HepG2 (cell line): Measurements from ENCODE around the gene GDAP2. TPM values are rescaled to one million over a fixed set of nuclear protein-coding genes. Genes with fewer than 3 reads are reported as not detected.

Experiments
- ATAC-seq: fragments of 200-7000 bp; cut with Tn5 transposase; 3 replicates; pipeline ENCODE4 v1.9.1; 2020; ENCODE audit warnings: mild to moderate bottlenecking, moderate library complexity
- BruUV-seq: library from RNA; stranded (reverse); fragments of 400-500 nt; replicated peaks from 2 replicates; lab custom pipeline; 2021; lab: Mats Ljungman, UMichigan
- CTCF ChIA-PET: fragments of 300-600 bp; formaldehyde crosslinking; extraction: SDS; loops from one replicate; lab custom pipeline; 2021; ENCODE audit warnings: low total read pairs, inconsistent platforms, low intra/inter-chr PET ratio; lab: Yijun Ruan, JAX
- POLR2A ChIA-PET: fragments of 350-600 bp; sonication (Branson Sonifier 250); formaldehyde crosslinking; loops from one replicate; lab custom pipeline; 2020; ENCODE audit warnings: antibody characterized with exemption, inconsistent platforms; lab: Yijun Ruan, JAX
- DNase-seq: peaks from one replicate; pipeline ENCODE4 v3.0.0-alpha.2; 2015; ENCODE audit warnings: low spot score
- FAIRE-seq: peaks from 3 replicates; lab custom pipeline; 2011; peaks lifted over from hg19 to GRCh38; lab: Jason Lieb, UNC
- H2AFZ ChIP-seq: one replicate; pipeline ENCODE4 v1.6.1; 2011; ENCODE audit warnings: low read length, inconsistent platforms
- H3K27ac ChIP-seq: fragments of 300-600 bp; 3 replicates; pipeline ENCODE4 v1.8.0; 2011; ENCODE audit warnings: mixed run types, mild to moderate bottlenecking, mixed read lengths, low read length, inconsistent platforms; ENCODE audit not compliant: insufficient read depth; ENCODE audit errors: extremely low read length
- H3K27me3 ChIP-seq, 2 experiments: fragments of 200-600 bp in 1 of 2; 2 replicates in 1 of 2; 3 replicates in 1 of 2; pipeline versions ENCODE4 v1.6.0 to v1.8.0; 2011; ENCODE audit warnings: low read length in 2 of 2, mild to moderate bottlenecking in 2 of 2, moderate library complexity in 2 of 2, inconsistent platforms in 1 of 2; ENCODE audit not compliant: insufficient read depth in 2 of 2, control insufficient read depth in 1 of 2
- H3K36me3 ChIP-seq, 2 experiments: fragments of 200-600 bp in 1 of 2; replicated peaks in 1 of 2; 2 replicates in 1 of 2; 3 replicates in 1 of 2; pipeline versions ENCODE4 v1.5.1 to v1.8.0; 2011; ENCODE audit warnings: low read length in 2 of 2, inconsistent platforms in 1 of 2; ENCODE audit not compliant: insufficient read depth in 2 of 2, control insufficient read depth in 1 of 2
- H3K4me1 ChIP-seq: 2 replicates; pipeline ENCODE4 v1.5.1; 2012; ENCODE audit warnings: low read length, inconsistent platforms; ENCODE audit not compliant: insufficient read depth
- H3K4me2 ChIP-seq: 2 replicates; pipeline ENCODE4 v1.6.0; 2011; ENCODE audit warnings: low read depth, low read length, inconsistent platforms
- H3K4me3 ChIP-seq, 3 experiments: fragments of 200-600 bp in 1 of 3; sonication (generic), shearing (Covaris generic) in 1 of 3; replicated peaks in 1 of 3; 2 replicates each; pipeline ENCODE4 v1.5.1; 2011 to 2016; ENCODE audit warnings: low read length in 3 of 3, inconsistent platforms in 2 of 3, low read depth in 2 of 3, mild to moderate bottlenecking in 2 of 3, control low read depth in 1 of 3, mixed read lengths in 1 of 3; ENCODE audit not compliant: insufficient read depth in 1 of 3
- H3K79me2 ChIP-seq: one replicate; pipeline ENCODE4 v1.6.1; 2011; ENCODE audit warnings: low read length, inconsistent platforms; ENCODE audit not compliant: insufficient read depth
- H3K9ac ChIP-seq: 2 replicates; pipeline ENCODE4 v1.6.0; 2011; ENCODE audit warnings: mild to moderate bottlenecking, low read depth, low read length, inconsistent platforms; ENCODE audit not compliant: insufficient read depth
- H3K9me3 ChIP-seq: 2 replicates; pipeline ENCODE4 v1.5.1; 2012; ENCODE audit warnings: mild to moderate bottlenecking, low read length
- H4K20me1 ChIP-seq: 2 replicates; pipeline ENCODE4 v1.6.0; 2011; ENCODE audit warnings: inconsistent platforms, mild to moderate bottlenecking, low read length, moderate library complexity; ENCODE audit not compliant: insufficient read depth
- HOMEZ ChIP-seq: IDR thresholded peaks from 2 replicates; pipeline ENCODE4 v1.6.1; 2016; ENCODE audit warnings: low read depth
- PRDM15 ChIP-seq: sonication (generic); formaldehyde crosslinking; IDR thresholded peaks from 2 replicates; pipeline ENCODE4 v1.4.0; 2020; ENCODE audit warnings: missing genetic modification reagents
- SP140L ChIP-seq: sonication (generic); formaldehyde crosslinking; IDR thresholded peaks from 2 replicates; pipeline ENCODE4 v1.4.0; 2020; ENCODE audit warnings: missing genetic modification reagents, borderline replicate concordance
- ZGPAT ChIP-seq: IDR thresholded peaks from 2 replicates; pipeline ENCODE4 v1.6.1; 2016; ENCODE audit warnings: mild to moderate bottlenecking
- WGBS: methylation state at CpG from one replicate; pipeline ENCODE4 v1.1.6; 2017; ENCODE audit warnings: low lambda C conversion rate; 5-methylcytosine and 5-hydroxymethylcytosine counted together
- in situ Hi-C: cut with HindIII; loops from 2 replicates; pipeline ENCODE4 v1.10.0; 2017; ENCODE audit warnings: low pct_unique_long_range_greater_than_20kb; ENCODE audit not compliant: extremely low pct_ligation_motif_present
- intact Hi-C: fragments of 100-400 bp; cut with micrococcal nuclease; formaldehyde crosslinking; loops from one replicate; pipeline ENCODE4 v1.10.0; 2022; ENCODE audit not compliant: unreplicated experiment
- polyA plus RNA-seq, 8 experiments: library from polyadenylated mRNA; depleted of rRNA in 3 of 8; stranded (reverse) in 7 of 8; unstranded in 1 of 8; fragments of >200 nt; fragmentation: Illumina TruSeq in 4 of 8; extraction: Trizol in 4 of 8; gene quantifications; 2 replicates each; pipeline versions ENCODE4 v1.2.1 to v1.2.3, GENCODE V29; 2011 to 2016; ENCODE audit warnings: low read depth in 4 of 8, missing spikeins in 1 of 8, mixed read lengths in 1 of 8; ENCODE audit not compliant: insufficient read depth in 1 of 8
- total RNA-seq, 5 experiments: library from RNA; depleted of rRNA; stranded (reverse); fragments of >200 nt; fragmentation: Illumina TruSeq; extraction: Trizol; gene quantifications; 2 replicates each; pipeline ENCODE4 v1.2.3, GENCODE V29; 2016; ENCODE audit warnings: low read depth in 1 of 5

Gene GDAP2
- total and polyA plus RNA-seq, 2 of the 13 experiments (the other 11 are each of a cell fraction or from before 2014, with no cell fraction given): 11.4 to 23.2 TPM

DNA sequence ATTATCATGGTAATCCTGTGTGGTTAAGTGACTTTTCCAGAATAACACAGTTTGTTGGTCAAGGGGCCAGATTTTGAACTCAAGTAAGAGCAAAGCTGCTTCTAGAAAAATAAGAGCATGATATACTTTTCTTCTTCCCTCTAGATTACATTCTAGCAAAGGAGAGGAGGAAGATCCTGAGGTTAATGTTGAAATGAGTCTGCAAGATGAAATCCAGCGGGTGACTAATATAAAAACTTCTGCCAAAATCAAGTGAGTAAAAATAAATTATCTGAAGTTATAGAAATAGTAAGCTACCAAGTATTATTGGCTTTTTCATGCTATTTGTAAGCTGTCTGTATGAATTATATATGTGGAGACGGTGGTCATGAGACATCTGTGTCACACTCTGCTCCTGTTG is 12.9 kb upstream of the GDAP2 start:
- ATAC-seq (no peak), FAIRE-seq (no peak), DNase-seq (no peak)
- CTCF ChIA-PET: no interaction called here
- no TSS peak for BruUV-seq
- Histone ChIP-seq H3K36me3 (peaks cover 19 to 88% of the 10 kb centered on the region in 2 experiments), H3K79me2 (no peaks in the 10 kb centered on the region), H3K9me3 (no peaks in the 10 kb centered on the region), H2AFZ (no peak overlapping the region), H3K27ac (no peak overlapping the region), H3K4me1 (no peaks in the 10 kb centered on the region), H4K20me1 (no peaks in the 10 kb centered on the region), H3K4me2 (no peak overlapping the region), H3K4me3 (no peak overlapping the region), H3K9ac (no peak overlapping the region), H3K27me3 (no peaks in the 10 kb centered on the region)
- intact Hi-C loops: no loop called here
- POLR2A ChIA-PET: interaction anchor here (1.1 kb wide), 1 partner anchor 13 kb away, joined by 5 read pairs; the partner anchor contains the start of genes GDAP2 and WDR3
- no peak for TF ChIP-seq SP140L
- TF ChIP-seq PRDM15 (CRISPR knock-in tag): no peak
- TF ChIP-seq HOMEZ: no peak
- no peak for TF ChIP-seq ZGPAT (CRISPR knock-in tag)
- 99% methylated on average over 2 of the region's 2 CpGs for WGBS
- in situ Hi-C loops: no loop called here
